Natural killer cell (primary cell): ENCODE measurements around the gene QSOX1. TPM values are rescaled to one million over a fixed set of nuclear protein-coding genes. Genes with fewer than 3 reads are reported as not detected.

Source experiments
- ATAC-seq, 3 donors: fragments of 150-1000 bp in 2 of 3; fragments of 200-7000 bp in 1 of 3; cut with Tn5 transposase; 1 replicate in 1 of 3; 2 replicates in 2 of 3; pipeline ENCODE4 v1.10.0; 2021; ENCODE audit warnings: mild to moderate bottlenecking in 2 of 3, moderate library complexity in 2 of 3
- DNase-seq, 2 donors: peaks; one replicate each; pipeline versions ENCODE4 v3.0.0 to v3.0.0-alpha.2; 2013 to 2021; ENCODE audit warnings: mixed read lengths in 1 of 2
- H3K27ac ChIP-seq: one replicate; pipeline ENCODE4 v1.5.1; 2013; ENCODE audit warnings: mild to moderate bottlenecking, low read length
- H3K27me3 ChIP-seq: one replicate; pipeline ENCODE4 v1.6.1; 2013; ENCODE audit warnings: low read length; ENCODE audit not compliant: control insufficient read depth, insufficient read depth
- H3K36me3 ChIP-seq: one replicate; pipeline ENCODE4 v1.6.1; 2013; ENCODE audit warnings: low read length; ENCODE audit not compliant: control insufficient read depth, insufficient read depth
- H3K4me1 ChIP-seq: one replicate; pipeline ENCODE4 v1.6.1; 2013; ENCODE audit warnings: low read length; ENCODE audit not compliant: control insufficient read depth, insufficient read depth
- H3K4me3 ChIP-seq: one replicate; pipeline ENCODE4 v1.5.1; 2013; ENCODE audit warnings: low read length
- H3K9me3 ChIP-seq: one replicate; pipeline ENCODE4 v1.6.1; 2013; ENCODE audit warnings: low read length; ENCODE audit not compliant: control insufficient read depth, insufficient read depth
- H3K27ac Mint-ChIP-seq, 2 donors: one replicate each; pipeline ENCODE4 v1.8.0; 2022; ENCODE audit warnings: mild to moderate bottlenecking in 2 of 2, mixed read lengths in 2 of 2, moderate library complexity in 1 of 2
- H3K27me3 Mint-ChIP-seq, 2 donors: one replicate each; pipeline ENCODE4 v1.8.0; 2022; ENCODE audit warnings: low read depth in 2 of 2, mixed read lengths in 2 of 2
- H3K36me3 Mint-ChIP-seq: one replicate; pipeline ENCODE4 v1.8.0; 2022; ENCODE audit warnings: mixed read lengths
- H3K4me1 Mint-ChIP-seq, 2 donors: one replicate each; pipeline ENCODE4 v1.8.0; 2022; ENCODE audit warnings: mixed read lengths in 2 of 2
- H3K4me3 Mint-ChIP-seq: one replicate; pipeline ENCODE4 v1.8.0; 2022; ENCODE audit warnings: mild to moderate bottlenecking, moderate library complexity, mixed read lengths
- H3K9me3 Mint-ChIP-seq, 2 donors: one replicate each; pipeline ENCODE4 v1.8.0; 2022; ENCODE audit warnings: mixed read lengths in 2 of 2
- WGBS: methylation state at CpG from one replicate; pipeline ENCODE4 v1.1.7; 2013; ENCODE audit warnings: missing lambda C conversion rate; ENCODE audit not compliant: insufficient coverage; 5-methylcytosine and 5-hydroxymethylcytosine counted together
- intact Hi-C: fragments of 100-400 bp; cut with micrococcal nuclease; formaldehyde crosslinking; loops from one replicate; pipeline ENCODE4 v1.14.2; 2022
- total RNA-seq, 4 donors: library from RNA; stranded (reverse); fragments of 120-200 nt in 1 of 4; gene quantifications; one replicate each; pipeline versions ENCODE4 v1.2.3 to v1.2.4, GENCODE V29; 2013 to 2022
- TF ChIP-seq, protein P1 (sequence below): fragments of 200-600 bp; IDR thresholded peaks from one replicate; pipeline ENCODE4 v1.8.0; 2022; ENCODE audit warnings: antibody characterized with exemption

The QSOX1 gene
- total RNA-seq, 3 donors from 2014 or later (not counting 1 experiment from before 2014, with no cell fraction given): 31.0 to 42.7 (median 38.2) TPM

DNA sequence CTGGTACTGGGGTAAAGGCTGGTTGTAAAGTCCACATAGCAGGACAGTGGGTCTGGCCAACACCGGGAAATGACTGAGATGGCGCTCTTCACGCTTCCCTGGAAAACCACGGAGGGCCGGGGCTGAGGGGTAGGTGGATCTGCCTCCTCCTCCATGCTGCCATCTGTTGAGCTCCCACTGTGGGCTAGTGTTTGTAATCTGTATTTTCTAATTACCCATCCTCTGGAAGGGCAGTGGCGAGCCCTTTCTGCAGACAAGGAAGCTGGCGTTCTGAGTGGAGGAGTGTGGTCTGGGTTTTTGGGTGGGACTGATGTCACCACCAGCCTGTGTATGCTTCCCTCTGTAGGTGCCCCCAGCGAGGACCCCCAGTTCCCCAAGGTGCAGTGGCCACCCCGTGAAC is 41.2 kb downstream of the QSOX1 start:
- Mint-ChIP-seq H3K36me3 (no peaks in the 10 kb centered on the region), H3K27ac (no peak overlapping the region), H3K9me3 (no peaks in the 10 kb centered on the region), H3K27me3 (peaks cover 0 to 2% of the 10 kb centered on the region in 2 donors), H3K4me3 (no peak overlapping the region), H3K4me1 (peaks cover 32 to 41% of the 10 kb centered on the region in 2 donors)
- Histone ChIP-seq H3K27me3 (no peaks in the 10 kb centered on the region), H3K27ac (no peak overlapping the region), H3K4me3 (no peak overlapping the region), H3K9me3 (no peaks in the 10 kb centered on the region), H3K4me1 (peaks cover 39% of the 10 kb centered on the region), H3K36me3 (peaks cover 4% of the 10 kb centered on the region)
- ATAC-seq (no peak), DNase-seq (no peak)
- WGBS: 94% methylated on average over 9 of the region's 9 CpGs
- TF ChIP-seq, protein P1, sequence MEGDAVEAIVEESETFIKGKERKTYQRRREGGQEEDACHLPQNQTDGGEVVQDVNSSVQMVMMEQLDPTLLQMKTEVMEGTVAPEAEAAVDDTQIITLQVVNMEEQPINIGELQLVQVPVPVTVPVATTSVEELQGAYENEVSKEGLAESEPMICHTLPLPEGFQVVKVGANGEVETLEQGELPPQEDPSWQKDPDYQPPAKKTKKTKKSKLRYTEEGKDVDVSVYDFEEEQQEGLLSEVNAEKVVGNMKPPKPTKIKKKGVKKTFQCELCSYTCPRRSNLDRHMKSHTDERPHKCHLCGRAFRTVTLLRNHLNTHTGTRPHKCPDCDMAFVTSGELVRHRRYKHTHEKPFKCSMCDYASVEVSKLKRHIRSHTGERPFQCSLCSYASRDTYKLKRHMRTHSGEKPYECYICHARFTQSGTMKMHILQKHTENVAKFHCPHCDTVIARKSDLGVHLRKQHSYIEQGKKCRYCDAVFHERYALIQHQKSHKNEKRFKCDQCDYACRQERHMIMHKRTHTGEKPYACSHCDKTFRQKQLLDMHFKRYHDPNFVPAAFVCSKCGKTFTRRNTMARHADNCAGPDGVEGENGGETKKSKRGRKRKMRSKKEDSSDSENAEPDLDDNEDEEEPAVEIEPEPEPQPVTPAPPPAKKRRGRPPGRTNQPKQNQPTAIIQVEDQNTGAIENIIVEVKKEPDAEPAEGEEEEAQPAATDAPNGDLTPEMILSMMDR: no peak
- intact Hi-C loops: no loop called here

DNA sequence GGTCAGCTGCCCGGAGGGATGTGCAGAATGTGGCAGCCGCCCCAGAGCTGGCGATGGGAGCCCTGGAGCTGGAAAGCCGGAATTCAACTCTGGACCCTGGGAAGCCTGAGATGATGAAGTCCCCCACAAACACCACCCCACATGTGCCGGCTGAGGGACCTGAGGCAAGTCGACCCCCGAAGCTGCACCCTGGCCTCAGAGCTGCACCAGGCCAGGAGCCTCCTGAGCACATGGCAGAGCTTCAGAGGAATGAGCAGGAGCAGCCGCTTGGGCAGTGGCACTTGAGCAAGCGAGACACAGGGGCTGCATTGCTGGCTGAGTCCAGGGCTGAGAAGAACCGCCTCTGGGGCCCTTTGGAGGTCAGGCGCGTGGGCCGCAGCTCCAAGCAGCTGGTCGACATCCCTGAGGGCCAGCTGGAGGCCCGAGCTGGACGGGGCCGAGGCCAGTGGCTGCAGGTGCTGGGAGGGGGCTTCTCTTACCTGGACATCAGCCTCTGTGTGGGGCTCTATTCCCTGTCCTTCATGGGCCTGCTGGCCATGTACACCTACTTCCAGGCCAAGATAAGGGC is 41.9 kb downstream of the QSOX1 start:
- TF ChIP-seq, protein P1: no peak
- no peaks in the 10 kb centered on the region for H3K9me3 ChIP-seq
- no peaks in the 10 kb centered on the region for H3K9me3 Mint-ChIP-seq
- no peak overlapping the region for H3K27ac ChIP-seq
- peaks cover 4% of the 10 kb centered on the region for H3K36me3 ChIP-seq
- no peaks in the 10 kb centered on the region for H3K36me3 Mint-ChIP-seq
- H3K4me3 ChIP-seq: no peak overlapping the region
- no peaks in the 10 kb centered on the region for H3K27me3 ChIP-seq
- intact Hi-C loops: no loop called here
- H3K27ac Mint-ChIP-seq: no peak overlapping the region
- WGBS: 98% methylated on average over 17 of the region's 17 CpGs
- ATAC-seq (no peak), DNase-seq (no peak)
- H3K4me1 ChIP-seq: peaks cover 33% of the 10 kb centered on the region
- H3K4me3 Mint-ChIP-seq: no peak overlapping the region
- peaks cover 0 to 2% of the 10 kb centered on the region in 2 donors for H3K27me3 Mint-ChIP-seq
- peaks cover 25 to 35% of the 10 kb centered on the region in 2 donors for H3K4me1 Mint-ChIP-seq

DNA sequence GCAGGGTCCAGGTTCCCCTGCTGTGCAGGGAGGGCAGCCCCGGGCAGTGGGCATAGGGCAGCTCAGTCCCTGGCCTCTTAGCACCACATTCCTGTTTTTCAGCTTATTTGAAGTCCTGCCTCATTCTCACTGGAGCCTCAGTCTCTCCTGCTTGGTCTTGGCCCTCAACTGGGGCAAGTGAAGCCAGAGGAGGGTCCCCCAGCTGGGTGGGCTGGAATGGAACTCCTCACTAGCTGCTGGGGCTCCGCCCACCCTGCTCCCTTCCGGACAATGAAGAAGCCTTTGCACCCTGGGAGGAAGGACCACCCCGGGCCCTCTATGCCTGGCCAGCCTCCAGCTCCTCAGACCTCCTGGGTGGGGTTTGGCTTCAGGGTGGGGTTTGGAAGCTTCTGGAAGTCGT is 42.6 kb downstream of the QSOX1 start:
- no peak overlapping the region for H3K27ac ChIP-seq
- peaks cover 0 to 2% of the 10 kb centered on the region in 2 donors for H3K27me3 Mint-ChIP-seq
- DNase-seq (no peak), ATAC-seq (no peak)
- TF ChIP-seq, protein P1: no peak
- no peak overlapping the region for H3K4me3 Mint-ChIP-seq
- peaks cover 18 to 28% of the 10 kb centered on the region in 2 donors for H3K4me1 Mint-ChIP-seq
- no peaks in the 10 kb centered on the region for H3K27me3 ChIP-seq
- no peaks in the 10 kb centered on the region for H3K9me3 Mint-ChIP-seq
- H3K36me3 ChIP-seq: peaks cover 4% of the 10 kb centered on the region
- peaks cover 25% of the 10 kb centered on the region for H3K4me1 ChIP-seq
- no peaks in the 10 kb centered on the region for H3K36me3 Mint-ChIP-seq
- no peaks in the 10 kb centered on the region for H3K9me3 ChIP-seq
- WGBS: 89% methylated on average over 5 of the region's 5 CpGs
- H3K27ac Mint-ChIP-seq: no peak overlapping the region
- intact Hi-C loops: no loop called here
- no peak overlapping the region for H3K4me3 ChIP-seq

DNA sequence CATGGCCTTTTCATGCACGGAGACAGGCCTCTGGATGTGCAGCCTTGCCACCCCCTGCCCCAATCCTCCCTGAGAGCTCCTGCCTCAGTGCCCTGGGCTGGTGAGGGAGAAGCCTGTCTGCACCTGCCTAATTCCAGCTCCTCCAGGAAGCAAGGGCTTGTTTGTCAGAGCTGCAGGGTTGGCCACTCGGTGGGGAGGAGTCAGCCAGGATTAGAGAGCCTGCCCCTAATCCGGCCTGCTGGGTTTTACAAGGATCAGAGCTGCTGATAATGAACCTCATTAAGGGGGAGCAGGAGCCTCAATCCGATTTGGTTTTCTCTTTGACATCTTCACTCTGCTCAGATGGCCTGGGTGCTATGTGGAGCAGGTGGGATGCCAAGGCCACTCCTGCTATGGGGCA is 43.5 kb downstream of the QSOX1 start:
- no peak overlapping the region for H3K27ac ChIP-seq
- intact Hi-C loops: no loop called here
- H3K27me3 Mint-ChIP-seq: no peaks in the 10 kb centered on the region
- TF ChIP-seq, protein P1: no peak
- H3K4me3 ChIP-seq: no peak overlapping the region
- 95% methylated on average over 4 of the region's 4 CpGs for WGBS
- no peak overlapping the region for H3K27ac Mint-ChIP-seq
- H3K36me3 Mint-ChIP-seq: no peaks in the 10 kb centered on the region
- H3K9me3 Mint-ChIP-seq: no peaks in the 10 kb centered on the region
- peaks cover 9 to 18% of the 10 kb centered on the region in 2 donors for H3K4me1 Mint-ChIP-seq
- peaks cover 16% of the 10 kb centered on the region for H3K4me1 ChIP-seq
- no peaks in the 10 kb centered on the region for H3K27me3 ChIP-seq
- no peak overlapping the region for H3K4me3 Mint-ChIP-seq
- no peaks in the 10 kb centered on the region for H3K9me3 ChIP-seq
- ATAC-seq (no peak), DNase-seq (no peak)
- peaks cover 4% of the 10 kb centered on the region for H3K36me3 ChIP-seq
